Measurements from ENCODE around the gene TNRC6C.
"Not testable (repeated sequence)": the region's sequence is repeated elsewhere in the genome, so short reads cannot be mapped to it uniquely, and the experiment has no call there.

Gene TNRC6C

GRCh38 chr17:78134899-78135385 lies 176.4 kb downstream of the TNRC6C start:
- H3K27ac Mint-ChIP-seq, result peak overlapping the region; percentile 22
- no peaks in the 10 kb centered on the region for H3K9me3 Mint-ChIP-seq
- H3K27me3 Mint-ChIP-seq, result peaks cover 3% of the 10 kb centered on the region
- no peak overlapping the region for H3K4me3 Mint-ChIP-seq
- H3K36me3 Mint-ChIP-seq (ENCODE audit: low read depth), result peaks cover 74% of the 10 kb centered on the region
- intact Hi-C loops (cut with micrococcal nuclease), result loop anchor here (5.0 kb wide), 1 partner anchor 37 kb away; no protein-coding TSS in a partner anchor
- peaks cover 87% of the 10 kb centered on the region for H3K4me1 Mint-ChIP-seq (ENCODE audit: low read depth)

DNA sequence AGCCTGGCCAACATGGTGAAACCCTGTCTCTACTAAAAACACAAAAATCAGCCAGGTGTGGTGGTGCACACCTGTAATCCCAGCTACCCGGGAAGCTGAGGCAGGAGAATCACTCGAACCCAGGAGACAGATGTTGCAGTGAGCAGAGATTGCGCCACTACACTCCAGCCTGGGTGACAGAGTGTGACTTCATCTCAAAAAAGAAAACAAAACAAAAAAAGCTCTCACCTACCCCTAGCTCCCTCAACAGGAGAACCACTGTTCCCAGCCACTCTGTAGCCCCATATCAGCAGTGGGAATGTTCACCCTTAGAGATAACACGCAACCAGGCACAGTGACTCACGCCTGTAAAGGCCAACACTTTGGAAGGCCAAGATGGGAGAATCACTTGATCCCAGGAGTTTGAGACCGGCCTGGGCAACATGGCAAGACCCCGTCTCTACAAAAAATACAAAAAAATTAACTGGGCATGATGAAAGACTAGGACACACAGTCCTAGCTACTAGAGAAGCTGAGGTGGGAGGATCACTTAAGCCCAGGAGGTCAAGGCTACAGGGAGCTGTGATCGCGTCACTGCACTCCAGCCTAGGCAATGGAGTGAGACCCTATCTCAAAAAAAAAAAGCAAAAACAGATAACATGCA lies 177.5 kb downstream of the TNRC6C start:
- Mint-ChIP-seq H3K27ac (peak overlapping the region; percentile 22), H3K4me3 (no peak overlapping the region), H3K36me3 (ENCODE audit: low read depth) (peaks cover 69% of the 10 kb centered on the region), H3K4me1 (ENCODE audit: low read depth) (peaks cover 86% of the 10 kb centered on the region), H3K9me3 (no peaks in the 10 kb centered on the region), H3K27me3 (peaks cover 3% of the 10 kb centered on the region)
- intact Hi-C loops (cut with micrococcal nuclease), result no loop called here

- H3K27ac Mint-ChIP-seq, result peak overlapping the region; percentile 51
- no peaks in the 10 kb centered on the region for H3K9me3 Mint-ChIP-seq
These were observed 179.1 kb downstream of the TNRC6C start for GRCh38 chr17:78137392-78138203.

DNA sequence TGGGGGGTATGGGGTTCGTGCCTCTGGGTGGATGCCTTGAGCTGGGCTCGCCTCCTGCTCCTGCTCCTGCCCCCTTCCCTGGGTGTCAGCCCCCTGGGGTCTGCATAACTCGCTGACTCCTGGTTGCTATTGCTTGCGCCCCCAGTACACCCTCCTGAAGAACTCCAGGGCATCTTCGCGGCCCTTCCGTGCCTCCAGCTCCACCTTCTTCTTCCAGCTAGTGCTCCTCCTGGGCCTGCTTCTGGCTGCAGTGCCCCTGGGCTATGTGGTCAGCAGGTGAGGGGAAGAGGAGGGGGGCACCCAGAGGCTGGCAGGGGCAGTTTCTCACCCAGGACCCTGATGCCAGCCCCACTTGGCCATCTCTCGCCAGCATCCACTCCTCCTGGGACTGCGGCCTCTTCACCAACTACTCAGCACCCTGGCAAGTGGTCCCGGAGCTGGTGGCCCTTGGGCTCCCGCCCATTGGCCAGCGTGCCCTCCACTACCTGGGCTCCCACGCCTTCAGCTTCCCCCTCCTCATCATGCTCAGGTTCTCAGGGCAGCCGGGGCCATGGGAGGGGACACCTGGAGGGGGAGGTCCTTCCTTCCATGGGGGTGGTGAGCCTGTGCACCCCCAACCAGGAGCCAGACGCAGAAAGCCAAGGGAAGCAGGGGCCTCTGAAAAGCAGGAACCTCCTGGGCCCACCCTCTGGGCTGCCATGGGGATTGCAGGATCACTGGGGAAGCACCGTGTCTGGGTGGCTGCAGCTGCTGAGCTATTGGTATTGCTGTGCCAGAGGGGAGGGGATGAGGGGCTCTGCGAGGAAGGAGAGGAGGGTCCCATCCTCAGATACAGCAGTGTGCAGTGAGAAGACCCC lies 179.9 kb downstream of the TNRC6C start:
- Mint-ChIP-seq H3K27ac (peak overlapping the region; percentile 88), H3K27me3 (no peaks in the 10 kb centered on the region), H3K4me1 (ENCODE audit: low read depth) (peaks cover 89% of the 10 kb centered on the region), H3K36me3 (ENCODE audit: low read depth) (peaks cover 70% of the 10 kb centered on the region), H3K4me3 (peak overlapping the region; percentile 4), H3K9me3 (no peaks in the 10 kb centered on the region)
- intact Hi-C loops (cut with micrococcal nuclease), result no loop called here

More at GRCh38 chr17:78137392-78138203, 179.1 kb downstream of the TNRC6C start:
- Mint-ChIP-seq H3K27me3 (no peaks in the 10 kb centered on the region), H3K36me3 (ENCODE audit: low read depth) (peaks cover 75% of the 10 kb centered on the region), H3K4me1 (ENCODE audit: low read depth) (peaks cover 89% of the 10 kb centered on the region), H3K4me3 (no peak overlapping the region)
- intact Hi-C loops (cut with micrococcal nuclease), result no loop called here

DNA sequence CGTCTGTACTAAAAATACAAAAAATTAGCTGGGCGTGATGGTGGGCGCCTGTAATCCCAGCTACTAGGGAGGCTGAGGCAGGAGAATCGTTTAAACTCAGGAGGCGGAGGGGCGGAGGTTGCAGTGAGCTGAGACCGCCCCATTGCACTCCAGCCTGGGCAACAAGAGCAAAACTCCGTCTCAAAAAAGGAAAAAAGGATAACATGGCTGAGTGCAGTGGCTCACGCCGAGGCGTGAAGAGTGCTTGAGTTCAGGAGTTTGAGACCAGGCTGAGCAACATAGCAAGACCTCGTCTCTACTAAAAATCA lies 181.3 kb downstream of the TNRC6C start:
- H3K27me3 Mint-ChIP-seq; H3K9me3 Mint-ChIP-seq; intact Hi-C loops (cut with micrococcal nuclease): not testable (repeated sequence)
- Mint-ChIP-seq H3K27ac (peak overlapping the region; percentile 88), H3K4me1 (ENCODE audit: low read depth) (peaks cover 92% of the 10 kb centered on the region), H3K36me3 (ENCODE audit: low read depth) (peaks cover 57% of the 10 kb centered on the region), H3K4me3 (peak overlapping the region; percentile 60)

DNA sequence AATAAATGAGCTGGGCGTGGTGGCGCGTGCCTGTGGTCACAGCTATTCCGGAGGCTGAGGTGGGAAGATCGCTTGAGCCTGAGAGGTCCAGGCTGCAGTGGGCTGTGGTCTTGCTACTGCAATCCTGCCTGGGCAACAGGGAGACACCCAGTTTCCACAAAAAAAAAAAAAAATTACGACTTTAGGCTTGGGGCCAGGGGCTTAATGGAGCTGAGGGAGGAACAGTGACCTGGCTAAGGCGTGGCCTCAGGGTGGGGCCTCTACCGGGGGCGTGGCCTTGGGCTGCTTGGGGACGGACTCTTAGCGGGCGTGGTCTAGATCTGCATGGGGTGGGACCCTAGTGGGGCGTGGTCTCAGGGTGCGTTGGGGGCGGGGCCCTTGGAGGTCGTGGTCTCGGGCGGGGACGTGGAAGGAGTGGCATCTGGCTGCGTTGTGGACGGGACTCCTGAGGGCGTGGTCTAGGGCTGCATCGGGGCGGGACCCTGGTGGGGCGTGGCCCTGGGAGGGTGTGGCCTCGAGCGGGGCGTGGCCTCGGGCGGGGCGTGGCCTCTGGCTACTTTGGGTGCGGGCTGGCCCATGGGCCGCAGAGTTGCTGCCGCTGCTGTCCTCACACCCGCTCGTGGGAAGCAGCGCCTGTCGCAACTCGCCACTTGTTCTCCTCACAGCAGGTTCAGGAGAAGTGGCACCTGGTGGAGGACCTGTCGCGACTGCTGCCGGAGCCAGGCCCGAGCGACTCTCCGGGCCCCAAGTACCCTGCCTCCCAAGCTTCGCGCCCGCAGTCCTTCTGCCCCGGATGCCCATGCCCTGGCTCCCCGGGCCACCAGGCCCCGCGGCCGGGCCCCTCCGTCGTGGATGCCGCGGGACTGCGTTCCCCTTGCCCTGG lies 181.9 kb downstream of the TNRC6C start:
- Mint-ChIP-seq H3K4me3 (peak overlapping the region; percentile 61), H3K36me3 (ENCODE audit: low read depth) (peaks cover 51% of the 10 kb centered on the region), H3K27ac (peak overlapping the region; percentile 88), H3K4me1 (ENCODE audit: low read depth) (peaks cover 96% of the 10 kb centered on the region), H3K9me3 (no peaks in the 10 kb centered on the region), H3K27me3 (no peaks in the 10 kb centered on the region)
- intact Hi-C loops (cut with micrococcal nuclease), result no loop called here

GRCh38 chr17:78141437-78142118 lies 183.1 kb downstream of the TNRC6C start:
- peaks cover 98% of the 10 kb centered on the region for H3K4me1 Mint-ChIP-seq (ENCODE audit: low read depth)
- H3K27ac Mint-ChIP-seq, result peak overlapping the region; percentile 88
- H3K4me3 Mint-ChIP-seq, result peak overlapping the region; percentile 6
- H3K9me3 Mint-ChIP-seq, result no peaks in the 10 kb centered on the region
- H3K27me3 Mint-ChIP-seq, result no peaks in the 10 kb centered on the region
- intact Hi-C loops (cut with micrococcal nuclease), result no loop called here
- H3K36me3 Mint-ChIP-seq (ENCODE audit: low read depth), result peaks cover 39% of the 10 kb centered on the region

DNA sequence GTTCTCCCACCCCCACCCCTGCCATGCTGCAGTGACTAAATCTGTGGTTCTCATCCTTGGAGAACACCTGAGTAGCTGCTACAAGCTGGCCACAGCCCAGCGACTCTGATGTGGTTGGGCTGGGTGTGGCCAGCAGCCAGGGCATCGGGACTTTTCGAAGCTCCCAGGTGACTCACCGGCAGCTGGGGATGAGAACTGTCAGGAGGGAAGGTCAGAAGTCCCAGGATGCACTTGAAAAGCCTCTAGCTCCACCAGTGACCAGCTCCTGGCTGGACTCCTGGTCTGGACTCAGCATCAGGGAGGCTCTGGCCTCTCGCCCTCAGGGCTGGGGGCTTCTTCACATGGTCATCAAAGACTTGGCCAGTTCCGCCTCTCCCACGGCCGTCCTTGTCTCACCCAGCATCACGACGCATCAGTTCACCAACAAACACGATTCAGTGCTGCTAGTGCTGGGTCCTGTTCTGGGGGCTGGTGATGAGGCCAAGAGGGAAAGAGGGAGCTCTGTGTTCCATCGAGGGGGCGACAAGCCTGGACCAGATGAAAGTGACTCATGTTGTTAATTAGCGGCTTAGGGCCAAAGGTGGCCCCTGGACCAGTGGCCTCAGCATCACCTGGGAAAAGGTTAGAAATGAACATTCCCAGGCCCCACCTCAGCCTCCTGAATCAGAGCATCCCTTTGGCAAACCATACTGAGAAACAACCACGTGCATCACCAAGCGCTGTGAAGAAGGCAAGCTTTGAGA lies 183.8 kb downstream of the TNRC6C start:
- intact Hi-C loops (cut with micrococcal nuclease), result no loop called here
- H3K4me1 Mint-ChIP-seq (ENCODE audit: low read depth), result peaks cover 98% of the 10 kb centered on the region
- H3K27me3 Mint-ChIP-seq, result no peaks in the 10 kb centered on the region
- H3K36me3 Mint-ChIP-seq (ENCODE audit: low read depth), result peaks cover 32% of the 10 kb centered on the region
- H3K9me3 Mint-ChIP-seq, result no peaks in the 10 kb centered on the region
- peak overlapping the region; percentile 89 for H3K27ac Mint-ChIP-seq
- peak overlapping the region; percentile 39 for H3K4me3 Mint-ChIP-seq

DNA sequence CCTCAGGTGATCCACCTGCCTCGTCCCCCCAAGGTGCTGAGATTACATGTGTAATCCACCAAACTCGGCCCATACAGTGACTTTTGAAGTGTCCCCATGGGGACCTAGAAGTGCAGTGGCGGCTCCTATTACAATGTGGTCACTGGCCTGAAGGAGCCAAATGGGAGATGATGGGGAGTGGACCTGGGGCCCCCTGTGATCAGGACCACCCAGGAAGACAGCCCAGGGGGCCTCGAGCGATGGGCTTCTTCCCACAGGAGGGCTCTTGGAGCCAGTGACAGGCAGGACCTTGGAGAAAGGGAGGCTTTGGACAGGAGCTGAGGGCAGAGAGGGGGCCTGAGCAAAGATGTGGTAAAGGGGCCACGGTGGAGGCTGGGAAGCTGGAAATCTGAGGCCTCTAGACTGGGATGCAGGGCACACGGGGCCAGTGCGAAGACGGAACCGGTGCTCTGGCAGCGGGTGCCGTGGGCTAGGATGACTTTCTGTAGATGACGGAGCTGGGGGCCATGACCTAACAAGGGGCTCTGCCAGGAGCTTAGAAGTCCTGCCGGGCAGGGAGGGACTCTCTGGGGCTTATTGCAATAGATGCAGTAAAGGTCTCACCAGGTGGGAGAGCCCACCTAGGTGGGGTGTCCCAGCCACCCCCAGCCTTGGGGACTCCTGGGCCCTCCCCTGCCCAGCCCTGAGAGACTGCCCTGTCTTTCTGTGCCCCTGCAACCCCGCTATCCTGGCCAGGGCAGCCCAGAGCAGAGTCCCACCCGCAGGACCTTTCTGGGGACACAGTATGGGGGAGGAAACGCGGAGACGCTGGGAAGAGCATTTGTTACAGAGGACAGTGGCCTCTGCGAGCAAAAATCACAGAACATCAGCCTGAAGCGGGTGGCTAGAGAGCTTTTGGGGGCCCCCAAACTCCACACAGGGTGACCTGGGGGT lies 185.0 kb downstream of the TNRC6C start:
- Mint-ChIP-seq H3K4me3 (peak overlapping the region; percentile 17), H3K27me3 (peaks cover under 1% of the 10 kb centered on the region), H3K27ac (peak overlapping the region; percentile 89), H3K36me3 (ENCODE audit: low read depth) (peaks cover 26% of the 10 kb centered on the region), H3K4me1 (ENCODE audit: low read depth) (peaks cover 95% of the 10 kb centered on the region), H3K9me3 (no peaks in the 10 kb centered on the region)
- intact Hi-C loops (cut with micrococcal nuclease), result loop anchor here (1.0 kb wide), 1 partner anchor 31 kb away; no protein-coding TSS in a partner anchor

- Mint-ChIP-seq H3K27ac (peak overlapping the region; percentile 89), H3K36me3 (ENCODE audit: low read depth) (peaks cover 18% of the 10 kb centered on the region), H3K9me3 (no peaks in the 10 kb centered on the region), H3K4me3 (peak overlapping the region; percentile 65), H3K4me1 (ENCODE audit: low read depth) (peaks cover 91% of the 10 kb centered on the region), H3K27me3 (peaks cover 4% of the 10 kb centered on the region)
- intact Hi-C loops (cut with micrococcal nuclease), result loop anchor here (1.0 kb wide), 1 partner anchor 30 kb away; no protein-coding TSS in a partner anchor
These were observed 185.7 kb downstream of the TNRC6C start for GRCh38 chr17:78144147-78144719.
